SH-SY5Y (cell line): ENCODE data around the gene FIG4.

Experiments
- GATA2 ChIP-seq: IDR thresholded peaks from 2 replicates; pipeline ENCODE4 v1.6.1; 2011; ENCODE audit warnings: mild to moderate bottlenecking, low read depth, low read length
- GATA3 ChIP-seq: IDR thresholded peaks from 2 replicates; pipeline ENCODE4 v1.6.1; 2011; ENCODE audit warnings: low read depth, mild to moderate bottlenecking, low read length, moderate library complexity

DNA sequence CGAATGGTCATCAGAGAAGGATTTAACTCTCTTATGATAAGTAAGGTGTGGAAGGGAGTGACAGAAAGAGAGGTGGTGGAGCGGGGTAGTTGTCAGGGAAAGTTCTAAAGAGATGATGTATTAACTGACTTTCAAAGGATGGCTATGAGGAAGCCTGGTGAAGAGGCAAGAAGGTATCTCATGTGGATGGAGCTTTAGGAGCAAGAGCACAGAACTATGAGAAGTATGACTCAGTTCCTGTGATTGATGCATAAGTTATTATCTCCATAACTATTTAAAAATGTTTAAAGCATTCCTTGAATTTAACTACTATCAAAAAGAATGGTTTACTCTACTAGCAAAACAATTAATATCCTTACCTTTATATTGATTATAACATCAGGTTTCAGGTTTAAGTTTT, 28.9 kb upstream of the FIG4 start:
- no peak for TF ChIP-seq GATA2
- no peak for TF ChIP-seq GATA3
